ENCODE results near the gene NFIB.

- TF ChIP-seq CTCF (IDR thresholded peaks at IDR 0.05) (no peak), TAF1 (IDR thresholded peaks at IDR 0.05; ENCODE audit: borderline replicate concordance, low read depth, low read length) (no peak), POLR2AphosphoS5 (IDR thresholded peaks at IDR 0.05; ENCODE audit: low read depth, low read length) (no peak), MEF2A (IDR thresholded peaks at IDR 0.05; ENCODE audit: borderline replicate concordance, low read depth) (no peak), RCOR1 (IDR thresholded peaks at IDR 0.05; ENCODE audit: low read length) (no peak), ZBTB33 (IDR thresholded peaks at IDR 0.05; ENCODE audit: borderline replicate concordance, low read depth) (no peak)
These were observed 33.0 kb upstream of the NFIB start for GRCh38 chr9:14346811-14347405.

All from SK-N-SH (cell line).